GM12878 (cell line): ENCODE data around the gene GIGYF2. TPM values are rescaled to one million over a fixed set of nuclear protein-coding genes. Genes with fewer than 3 reads are reported as not detected.

ENCODE experiments used
- ATAC-seq: fragments of 200-7000 bp; cut with Tn5 transposase; 3 replicates; pipeline ENCODE4 v1.9.1; 2020; ENCODE audit warnings: mild to moderate bottlenecking, moderate library complexity
- BruUV-seq: library from RNA; stranded (reverse); fragments of 400-500 nt; replicated peaks from 2 replicates; lab custom pipeline; 2021; lab: Mats Ljungman, UMichigan
- CTCF ChIA-PET: fragments of 300-600 bp; sonication (Branson Sonifier 250); formaldehyde crosslinking; extraction: SDS; loops from one replicate; lab custom pipeline; 2021; ENCODE audit warnings: inconsistent platforms; lab: Yijun Ruan, JAX
- POLR2A ChIA-PET: fragments of 350-600 bp; formaldehyde crosslinking; extraction: SDS; loops from one replicate; lab custom pipeline; 2021; ENCODE audit warnings: inconsistent platforms; lab: Charles Lee
- RAD21 ChIA-PET: fragments of 300-600 bp; sonication (Branson Sonifier 250); formaldehyde crosslinking; loops from one replicate; lab custom pipeline; 2023; ENCODE audit warnings: antibody characterized with exemption; ENCODE audit not compliant: unreplicated experiment; lab: Charles Lee
- SMC1A ChIA-PET: fragments of 300-600 bp; sonication (Branson Sonifier 250); formaldehyde crosslinking; loops from one replicate; lab custom pipeline; 2023; ENCODE audit not compliant: unreplicated experiment, uncharacterized antibody; lab: Charles Lee
- DNase-seq: peaks from one replicate; pipeline ENCODE4 v3.0.0-alpha.2; 2011; ENCODE audit warnings: low read depth, low spot score
- FAIRE-seq: peaks from 3 replicates; lab custom pipeline; 2011; peaks lifted over from hg19 to GRCh38; lab: Jason Lieb, UNC
- H2AFZ ChIP-seq: 2 replicates; pipeline ENCODE4 v1.6.0; 2011; ENCODE audit warnings: low read depth, low read length, control low read depth; ENCODE audit not compliant: control insufficient read depth
- H3K27ac ChIP-seq: 2 replicates; pipeline ENCODE4 v1.5.1; 2011; ENCODE audit warnings: control low read depth; ENCODE audit not compliant: control insufficient read depth, insufficient read depth
- H3K27me3 ChIP-seq, 2 experiments: replicated peaks in 1 of 2; 2 replicates each; pipeline versions ENCODE4 v1.6.0 to v1.6.1; 2011; ENCODE audit warnings: low read length in 1 of 2; ENCODE audit not compliant: control insufficient read depth in 2 of 2, insufficient read depth in 2 of 2
- H3K36me3 ChIP-seq, 2 experiments: 2 replicates each; pipeline ENCODE4 v1.5.1; 2011; ENCODE audit warnings: low read length in 1 of 2; ENCODE audit not compliant: control insufficient read depth in 2 of 2, insufficient read depth in 2 of 2
- H3K4me1 ChIP-seq: 2 replicates; pipeline ENCODE4 v1.6.1; 2011; ENCODE audit warnings: mild to moderate bottlenecking, low read length, moderate library complexity, mixed read lengths; ENCODE audit not compliant: control insufficient read depth, insufficient read depth
- H3K4me2 ChIP-seq: 2 replicates; pipeline ENCODE4 v1.6.0; 2011; ENCODE audit warnings: control low read depth; ENCODE audit not compliant: control insufficient read depth, insufficient read depth
- H3K4me3 ChIP-seq: fragments of 200-600 bp; sonication (generic); 2 replicates; pipeline ENCODE4 v1.5.1; 2016
- H3K79me2 ChIP-seq: 2 replicates; pipeline ENCODE4 v1.6.0; 2011; ENCODE audit warnings: low read length; ENCODE audit not compliant: control insufficient read depth, insufficient read depth
- H3K9ac ChIP-seq: 2 replicates; pipeline ENCODE4 v1.8.0; 2011; ENCODE audit warnings: low read length, control low read depth, mixed read lengths; ENCODE audit not compliant: control insufficient read depth, insufficient read depth
- H3K9me3 ChIP-seq: replicated peaks from 3 replicates; pipeline ENCODE4 v1.5.1; 2011; ENCODE audit warnings: mild to moderate bottlenecking, low read length; ENCODE audit not compliant: control insufficient read depth, insufficient read depth
- H4K20me1 ChIP-seq: 2 replicates; pipeline ENCODE4 v1.6.0; 2011; ENCODE audit not compliant: control insufficient read depth, insufficient read depth
- CREM ChIP-seq: IDR thresholded peaks from 2 replicates; pipeline ENCODE4 v1.6.1; 2014; ENCODE audit warnings: antibody characterized with exemption, low read depth
- RELA ChIP-seq: fragments of 450-650 bp; IDR thresholded peaks from 2 replicates; pipeline ENCODE4 v1.8.0; 2014; ENCODE audit warnings: borderline replicate concordance; ENCODE audit not compliant: partially characterized antibody
- SIX5 ChIP-seq: IDR thresholded peaks from 2 replicates; pipeline ENCODE4 v1.6.1; 2011; ENCODE audit warnings: mild to moderate bottlenecking, low read depth, low read length, moderate library complexity; ENCODE audit not compliant: severe bottlenecking
- SRF ChIP-seq, 2 experiments: IDR thresholded peaks; 2 replicates each; pipeline ENCODE4 v1.6.1; 2011; ENCODE audit warnings: low read depth in 2 of 2, low read length in 2 of 2, mild to moderate bottlenecking in 1 of 2, moderate library complexity in 1 of 2
- WGBS: methylation state at CpG from one replicate; pipeline ENCODE4 v1.1.6; 2016; ENCODE audit warnings: low lambda C conversion rate; ENCODE audit not compliant: insufficient replicate concordance, insufficient coverage; ENCODE audit errors: missing lambda C conversion rate; 5-methylcytosine and 5-hydroxymethylcytosine counted together
- in situ Hi-C: fragments of 300-500 bp; cut with MboI; formaldehyde crosslinking; loops from 9 replicates; pipeline ENCODE4 v1.14.3; 2018; ENCODE audit warnings: mixed read lengths
- intact Hi-C: fragments of 100-400 bp; cut with micrococcal nuclease; formaldehyde crosslinking; loops from one replicate; pipeline ENCODE4 v1.14.2; 2022; ENCODE audit not compliant: unreplicated experiment
- polyA plus RNA-seq, 11 experiments: library from polyadenylated mRNA; depleted of rRNA in 4 of 11; unstranded in 6 of 11; stranded (reverse) in 5 of 11; fragments of >200 nt; fragmentation: Nextera tagmentation in 4 of 11; fragmentation: Illumina TruSeq in 1 of 11; extraction: Ambion mirVana in 4 of 11; extraction: Trizol in 1 of 11; gene quantifications; 1 replicate in 1 of 11; 2 replicates in 10 of 11; pipeline versions ENCODE4 v1.2.1 to v1.2.3, GENCODE V29; 2011 to 2016; ENCODE audit warnings: inconsistent platforms in 2 of 11, missing spikeins in 2 of 11, low read depth in 1 of 11
- total RNA-seq, 4 experiments: library from RNA; depleted of rRNA in 3 of 4; stranded (reverse); fragments of >200 nt in 3 of 4; fragmentation: Illumina TruSeq in 1 of 4; extraction: Trizol in 1 of 4; gene quantifications; 2 replicates each; pipeline versions ENCODE4 v1.2.1 to v1.2.3, GENCODE V29; 2013 to 2021
- TF ChIP-seq, protein P1 (sequence below): IDR thresholded peaks from 2 replicates; pipeline ENCODE4 v1.6.1; 2011; ENCODE audit warnings: borderline replicate concordance, low read depth, mild to moderate bottlenecking, moderate library complexity, low read length; ENCODE audit not compliant: insufficient read depth, poor library complexity, severe bottlenecking

GIGYF2 gene
- total and polyA plus RNA-seq, 10 of the 15 experiments (the other 5 are each of a cell fraction or from before 2014, with no cell fraction given) = 12.2 to 47.2 (median 39.0) TPM

DNA sequence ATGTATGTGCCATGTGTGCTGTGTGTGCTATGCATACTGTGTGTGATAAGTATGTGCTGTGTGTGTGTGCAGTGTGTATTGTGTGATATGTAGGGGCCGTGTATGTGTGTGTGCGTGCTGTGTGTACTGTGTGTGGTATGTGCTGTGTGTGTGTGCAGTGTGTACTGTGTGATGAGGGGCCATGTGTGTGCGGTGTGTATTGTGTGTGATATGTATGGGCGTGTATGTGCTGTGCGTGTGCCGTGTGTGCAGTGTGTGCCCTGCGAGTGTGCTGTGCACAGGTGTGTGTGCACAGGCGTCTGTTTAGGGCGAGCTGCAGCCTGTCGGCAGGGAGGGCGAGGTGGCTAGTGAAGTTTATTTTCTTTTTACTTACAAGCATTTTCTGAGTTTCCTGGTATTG lies 189.0 kb downstream of the GIGYF2 start:
- intact Hi-C loops = no loop called here
- no peak overlapping the region for H3K27ac ChIP-seq
- H3K4me3 ChIP-seq = no peak overlapping the region
- H3K9ac ChIP-seq = no peak overlapping the region
- H3K36me3 ChIP-seq = no peaks in the 10 kb centered on the region
- H3K9me3 ChIP-seq = no peaks in the 10 kb centered on the region
- 59% methylated on average over 11 of the region's 11 CpGs for WGBS
- peak; percentile 68 for FAIRE-seq
- ATAC-seq = no peak
- RAD21 ChIA-PET = no interaction called here
- no peak overlapping the region for H2AFZ ChIP-seq
- H3K79me2 ChIP-seq = no peaks in the 10 kb centered on the region
- no peaks in the 10 kb centered on the region; a peak in 1 of 4 replicates for H3K27me3 ChIP-seq
- no peaks in the 10 kb centered on the region for H3K4me1 ChIP-seq
- in situ Hi-C loops = no loop called here
- CTCF ChIA-PET = interaction anchor here (1.5 kb wide), 1 partner anchor 168 kb away, joined by 6 read pairs; no protein-coding TSS in a partner anchor
- no peak for DNase-seq
- no peak overlapping the region for H3K4me2 ChIP-seq
- SMC1A ChIA-PET = no interaction called here
- POLR2A ChIA-PET = no interaction called here
- no peaks in the 10 kb centered on the region for H4K20me1 ChIP-seq
- TF ChIP-seq RELA = no peak
- TF ChIP-seq, protein P1, sequence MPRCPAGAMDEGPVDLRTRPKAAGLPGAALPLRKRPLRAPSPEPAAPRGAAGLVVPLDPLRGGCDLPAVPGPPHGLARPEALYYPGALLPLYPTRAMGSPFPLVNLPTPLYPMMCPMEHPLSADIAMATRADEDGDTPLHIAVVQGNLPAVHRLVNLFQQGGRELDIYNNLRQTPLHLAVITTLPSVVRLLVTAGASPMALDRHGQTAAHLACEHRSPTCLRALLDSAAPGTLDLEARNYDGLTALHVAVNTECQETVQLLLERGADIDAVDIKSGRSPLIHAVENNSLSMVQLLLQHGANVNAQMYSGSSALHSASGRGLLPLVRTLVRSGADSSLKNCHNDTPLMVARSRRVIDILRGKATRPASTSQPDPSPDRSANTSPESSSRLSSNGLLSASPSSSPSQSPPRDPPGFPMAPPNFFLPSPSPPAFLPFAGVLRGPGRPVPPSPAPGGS = peak; percentile 8
- BruUV-seq = no TSS peak

DNA sequence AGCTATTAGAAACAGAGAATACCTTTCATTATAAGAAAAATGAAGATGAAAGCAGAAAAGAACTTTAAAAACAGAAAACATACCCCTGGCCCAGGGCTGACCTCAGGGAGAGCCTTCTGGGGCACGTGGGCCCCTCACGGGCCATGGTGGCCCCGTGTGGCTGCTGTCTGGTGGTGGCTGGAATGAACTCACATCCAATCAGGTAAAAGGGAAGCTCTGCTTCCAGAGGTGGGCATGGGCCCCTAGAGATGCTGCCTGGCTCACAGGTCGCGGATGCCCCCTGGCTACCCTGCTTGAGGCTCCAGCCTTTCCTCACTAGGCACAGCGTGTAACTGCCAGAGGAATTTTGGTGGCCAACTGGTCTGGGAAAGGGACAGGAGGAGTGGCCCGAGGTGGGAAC lies 189.5 kb downstream of the GIGYF2 start:
- in situ Hi-C loops (no loop called here), intact Hi-C loops (no loop called here)
- Histone ChIP-seq H3K27ac (no peak overlapping the region), H3K9ac (no peak overlapping the region), H3K36me3 (no peaks in the 10 kb centered on the region), H3K27me3 (no peaks in the 10 kb centered on the region; a peak in 1 of 4 replicates), H3K79me2 (no peaks in the 10 kb centered on the region), H2AFZ (no peak overlapping the region), H3K9me3 (no peaks in the 10 kb centered on the region), H3K4me2 (no peak overlapping the region), H3K4me1 (no peaks in the 10 kb centered on the region), H4K20me1 (no peaks in the 10 kb centered on the region), H3K4me3 (no peak overlapping the region)
- whole genome bisulfite sequencing = 59% methylated on average over 7 of the region's 7 CpGs
- ChIA-PET RAD21 (no interaction called here), POLR2A (no interaction called here), CTCF (interaction anchor here (1.5 kb wide), 1 partner anchor 167 kb away, joined by 6 read pairs; no protein-coding TSS in a partner anchor), SMC1A (interaction anchor here (0.8 kb wide), 1 partner anchor 158 kb away, joined by 3 read pairs; no protein-coding TSS in a partner anchor)
- DNase-seq (no peak), ATAC-seq (no peak), FAIRE-seq (no peak)
- no TSS peak for BruUV-seq
- TF ChIP-seq SIX5 (no peak), CREM (no peak), SRF (IDR thresholded peaks at IDR 0.05; ENCODE audit: low read depth in 2 of 2, low read length in 2 of 2) (no peak)
